Osteoblast (primary cell): ENCODE measurements around the gene CMTR1. TPM values are rescaled to one million over a fixed set of nuclear protein-coding genes. Genes with fewer than 3 reads are reported as not detected.

ENCODE experiments used
- DNase-seq: peaks from one replicate; pipeline ENCODE4 v3.0.0; 2011; ENCODE audit warnings: low spot score, mixed read lengths; ENCODE audit not compliant: insufficient read length; ENCODE audit errors: missing footprints
- H2AFZ ChIP-seq: 2 replicates; pipeline ENCODE4 v1.6.0; 2011; ENCODE audit warnings: mild to moderate bottlenecking, low read length
- H3K27ac ChIP-seq: 2 replicates; pipeline ENCODE4 v1.5.1; 2011; ENCODE audit warnings: mild to moderate bottlenecking, low read depth, low read length, moderate library complexity
- H3K27me3 ChIP-seq: 2 replicates; pipeline ENCODE4 v1.6.0; 2012; ENCODE audit warnings: mild to moderate bottlenecking, control low read depth, inconsistent platforms, low read length, moderate library complexity; ENCODE audit not compliant: insufficient read depth
- H3K36me3 ChIP-seq: 2 replicates; pipeline ENCODE4 v1.5.1; 2011; ENCODE audit warnings: mild to moderate bottlenecking, low read length, control low read depth, moderate library complexity; ENCODE audit not compliant: insufficient read depth
- H3K4me1 ChIP-seq: 2 replicates; pipeline ENCODE4 v1.5.1; 2011; ENCODE audit warnings: mild to moderate bottlenecking, low read length, control low read depth, moderate library complexity; ENCODE audit not compliant: insufficient read depth
- H3K4me2 ChIP-seq: 2 replicates; pipeline ENCODE4 v1.6.0; 2011; ENCODE audit warnings: mild to moderate bottlenecking, low read length; ENCODE audit not compliant: insufficient read depth
- H3K4me3 ChIP-seq: fragments of 200-600 bp; sonication (generic); 3 replicates; pipeline ENCODE4 v1.5.1; 2012; ENCODE audit warnings: mild to moderate bottlenecking, low read length, inconsistent platforms; ENCODE audit not compliant: insufficient read depth
- H3K79me2 ChIP-seq: 2 replicates; pipeline ENCODE4 v1.6.0; 2012; ENCODE audit warnings: mild to moderate bottlenecking, low read length, control low read depth, inconsistent platforms; ENCODE audit not compliant: insufficient read depth
- H3K9me3 ChIP-seq: 2 replicates; pipeline ENCODE4 v1.5.1; 2011; ENCODE audit warnings: low read depth, low read length, control low read depth
- H4K20me1 ChIP-seq: 2 replicates; pipeline ENCODE4 v1.6.0; 2012; ENCODE audit warnings: mild to moderate bottlenecking, low read length, control low read depth; ENCODE audit not compliant: insufficient read depth
- total RNA-seq: library from RNA; depleted of rRNA; stranded (reverse); fragments of >200 nt; gene quantifications from 2 replicates; pipeline ENCODE4 v1.2.3, GENCODE V29; 2012
- TF ChIP-seq, protein P1 (sequence below): IDR thresholded peaks from 2 replicates; pipeline ENCODE4 v1.5.1; 2011; ENCODE audit warnings: mild to moderate bottlenecking, low read depth, low read length, moderate library complexity; ENCODE audit errors: extremely low read depth

CMTR1 gene
- total RNA-seq, 1 donor, result 38.7 TPM

DNA sequence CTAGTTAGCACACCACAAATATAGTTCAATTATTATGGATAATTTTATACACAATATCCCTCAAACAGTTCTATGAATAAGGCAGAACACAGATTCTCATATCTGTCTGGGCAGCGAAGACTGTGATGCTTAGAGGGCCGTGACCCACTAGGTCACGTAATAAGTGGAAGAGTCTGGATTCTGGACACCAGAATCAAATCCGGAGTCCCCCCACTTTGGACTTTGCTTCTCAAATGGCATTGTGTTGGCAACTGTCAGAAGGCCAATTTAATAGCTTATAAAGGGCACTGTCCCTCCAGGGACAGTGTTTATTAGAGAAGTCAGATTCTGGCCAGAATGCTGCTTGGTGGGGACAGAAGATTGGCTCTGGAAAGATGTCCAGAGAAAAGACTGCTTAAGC lies 73.5 kb downstream of the CMTR1 start:
- Histone ChIP-seq H3K9me3 (no peaks in the 10 kb centered on the region), H3K36me3 (no peaks in the 10 kb centered on the region), H3K27ac (no peak overlapping the region), H2AFZ (no peak overlapping the region), H3K4me3 (no peak overlapping the region), H4K20me1 (no peaks in the 10 kb centered on the region), H3K4me2 (no peak overlapping the region), H3K4me1 (no peaks in the 10 kb centered on the region), H3K27me3 (peaks cover 27% of the 10 kb centered on the region), H3K79me2 (no peaks in the 10 kb centered on the region)
- TF ChIP-seq, protein P1, sequence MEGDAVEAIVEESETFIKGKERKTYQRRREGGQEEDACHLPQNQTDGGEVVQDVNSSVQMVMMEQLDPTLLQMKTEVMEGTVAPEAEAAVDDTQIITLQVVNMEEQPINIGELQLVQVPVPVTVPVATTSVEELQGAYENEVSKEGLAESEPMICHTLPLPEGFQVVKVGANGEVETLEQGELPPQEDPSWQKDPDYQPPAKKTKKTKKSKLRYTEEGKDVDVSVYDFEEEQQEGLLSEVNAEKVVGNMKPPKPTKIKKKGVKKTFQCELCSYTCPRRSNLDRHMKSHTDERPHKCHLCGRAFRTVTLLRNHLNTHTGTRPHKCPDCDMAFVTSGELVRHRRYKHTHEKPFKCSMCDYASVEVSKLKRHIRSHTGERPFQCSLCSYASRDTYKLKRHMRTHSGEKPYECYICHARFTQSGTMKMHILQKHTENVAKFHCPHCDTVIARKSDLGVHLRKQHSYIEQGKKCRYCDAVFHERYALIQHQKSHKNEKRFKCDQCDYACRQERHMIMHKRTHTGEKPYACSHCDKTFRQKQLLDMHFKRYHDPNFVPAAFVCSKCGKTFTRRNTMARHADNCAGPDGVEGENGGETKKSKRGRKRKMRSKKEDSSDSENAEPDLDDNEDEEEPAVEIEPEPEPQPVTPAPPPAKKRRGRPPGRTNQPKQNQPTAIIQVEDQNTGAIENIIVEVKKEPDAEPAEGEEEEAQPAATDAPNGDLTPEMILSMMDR, result no peak
- DNase-seq, result peak; percentile 59

DNA sequence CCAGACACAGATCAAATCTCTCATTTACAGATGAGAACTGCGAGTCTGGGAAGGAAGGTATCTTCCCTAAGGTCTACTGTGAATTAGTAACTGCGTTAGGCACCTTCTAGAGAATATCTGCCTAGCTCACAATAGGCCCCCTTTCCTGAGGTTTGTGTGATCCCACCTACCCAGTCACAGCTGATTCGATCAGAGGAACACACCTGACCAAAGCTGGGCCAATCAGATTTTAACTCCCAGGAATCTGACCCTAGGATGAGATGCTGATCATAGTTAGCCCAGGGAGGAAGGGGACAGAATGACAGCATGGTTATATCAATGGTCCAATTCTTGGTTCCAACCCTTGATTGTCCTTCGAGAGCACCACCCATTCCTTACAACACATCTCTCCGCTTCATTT lies 74.1 kb downstream of the CMTR1 start:
- no peaks in the 10 kb centered on the region for H3K4me1 ChIP-seq

DNA sequence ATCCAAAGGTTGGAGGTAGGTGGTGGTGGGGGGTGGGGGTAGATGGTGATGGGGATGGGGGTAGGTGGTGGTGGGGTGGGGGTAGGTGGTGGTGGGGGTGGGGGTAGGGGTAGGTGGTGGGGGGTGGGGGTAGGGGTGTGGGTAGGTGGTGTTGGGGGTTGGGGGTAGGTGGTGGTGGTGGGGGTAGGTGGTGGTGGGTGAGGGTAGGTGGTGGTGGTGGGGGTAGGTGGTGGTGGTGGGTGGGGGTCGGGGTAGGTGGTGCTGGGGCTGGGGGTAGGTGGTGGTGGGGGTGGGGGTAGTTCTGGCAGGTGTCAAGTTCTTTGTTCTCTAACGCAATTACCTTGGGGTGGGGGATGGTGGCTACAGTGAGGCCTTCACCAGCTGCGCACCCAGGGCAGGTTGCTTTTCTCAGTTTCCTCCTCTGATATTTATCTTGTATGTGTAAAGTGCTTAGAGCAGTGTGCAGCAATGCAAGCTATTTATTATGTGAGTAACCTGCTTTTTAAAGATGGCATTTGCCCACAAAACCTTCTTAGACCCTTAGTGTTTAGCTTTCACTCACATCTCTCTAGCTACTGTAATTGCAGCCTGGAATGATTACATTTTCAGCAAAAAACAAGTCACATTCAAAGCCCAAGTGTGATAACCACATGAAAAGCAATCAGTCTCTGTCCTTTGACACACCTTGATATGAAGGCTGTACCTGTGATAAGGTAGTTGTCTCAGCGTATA lies 74.8 kb downstream of the CMTR1 start:
- Histone ChIP-seq H3K36me3 (no peaks in the 10 kb centered on the region), H3K4me2 (no peak overlapping the region), H3K4me3 (no peak overlapping the region), H3K4me1 (no peaks in the 10 kb centered on the region), H3K27ac (no peak overlapping the region), H3K27me3 (peaks cover 30% of the 10 kb centered on the region), H4K20me1 (no peaks in the 10 kb centered on the region), H3K79me2 (no peaks in the 10 kb centered on the region), H3K9me3 (no peaks in the 10 kb centered on the region), H2AFZ (no peak overlapping the region)
- TF ChIP-seq, protein P1, result no peak
- DNase-seq, result no peak

More for the DNA sequence above, 74.1 kb downstream of the CMTR1 start:
- Histone ChIP-seq H2AFZ (no peak overlapping the region), H3K36me3 (no peaks in the 10 kb centered on the region), H4K20me1 (no peaks in the 10 kb centered on the region), H3K4me3 (no peak overlapping the region), H3K79me2 (no peaks in the 10 kb centered on the region), H3K27ac (no peak overlapping the region), H3K27me3 (peaks cover 31% of the 10 kb centered on the region), H3K4me2 (no peak overlapping the region), H3K9me3 (no peaks in the 10 kb centered on the region)
- peak; percentile 10 for DNase-seq
- TF ChIP-seq, protein P1, result no peak

DNA sequence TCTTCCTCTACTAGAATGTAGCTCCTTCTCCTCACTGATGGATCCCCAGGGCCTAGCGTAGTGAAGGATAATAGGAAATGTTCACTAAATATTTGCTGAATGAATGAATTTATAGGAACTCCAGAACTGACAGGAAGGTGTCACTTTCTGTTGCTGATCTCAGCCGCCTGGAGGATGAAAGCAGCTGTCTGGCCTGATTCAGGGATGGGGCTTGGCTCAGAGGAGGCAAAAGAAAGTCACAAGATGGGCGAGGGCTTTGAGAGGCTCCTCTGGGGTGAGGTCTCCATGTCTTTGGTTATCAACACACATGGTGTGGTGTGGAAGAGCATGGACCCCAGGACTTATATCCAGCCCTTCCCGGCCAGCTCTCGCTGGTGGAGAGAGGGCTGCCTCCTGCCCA lies 78.2 kb downstream of the CMTR1 start:
- DNase-seq, result peak; percentile 73
- Histone ChIP-seq H3K4me2 (no peak overlapping the region), H3K79me2 (no peaks in the 10 kb centered on the region), H3K36me3 (no peaks in the 10 kb centered on the region), H4K20me1 (peaks cover 7% of the 10 kb centered on the region), H3K27me3 (peaks cover 32% of the 10 kb centered on the region), H3K27ac (no peak overlapping the region), H2AFZ (no peak overlapping the region), H3K4me1 (peaks cover 7% of the 10 kb centered on the region), H3K4me3 (no peak overlapping the region), H3K9me3 (no peaks in the 10 kb centered on the region)
- TF ChIP-seq, protein P1, result no peak
